Activated gamma-delta T cell treated with anti-CD3 and anti-CD28 coated beads, Interleukin-2, amount 50 U/mL, for 16 hours (primary cell): ENCODE measurements around the gene RGPD3.
"Not testable (repeated sequence)": the region's sequence is repeated elsewhere in the genome, so short reads cannot be mapped to it uniquely, and the experiment has no call there.

Experiments
- DNase-seq: peaks from one replicate; pipeline ENCODE4 v3.0.0-alpha.2; 2020; ENCODE audit warnings: low read depth

The RGPD3 gene

DNA sequence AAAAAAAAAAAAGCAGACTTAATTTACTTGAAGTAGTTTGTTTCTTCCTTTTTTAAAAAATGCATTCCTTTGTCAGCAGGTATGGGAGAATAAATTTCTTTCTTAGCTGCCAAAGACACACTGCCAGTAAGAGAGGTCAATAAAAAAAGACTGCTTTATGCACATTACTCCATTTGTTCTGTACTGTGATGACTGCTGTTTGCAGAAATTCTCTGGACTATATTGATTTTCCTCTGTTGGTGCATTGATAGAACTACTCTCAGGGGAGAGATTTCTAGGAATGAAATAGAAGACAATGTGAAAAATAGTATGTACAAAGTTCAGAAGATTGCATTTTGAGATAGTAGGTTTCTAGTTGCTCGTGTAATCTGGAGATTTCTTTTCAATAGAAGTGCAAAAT is 11.3 kb upstream of the RGPD3 start:
- DNase-seq, result not testable (repeated sequence)

DNA sequence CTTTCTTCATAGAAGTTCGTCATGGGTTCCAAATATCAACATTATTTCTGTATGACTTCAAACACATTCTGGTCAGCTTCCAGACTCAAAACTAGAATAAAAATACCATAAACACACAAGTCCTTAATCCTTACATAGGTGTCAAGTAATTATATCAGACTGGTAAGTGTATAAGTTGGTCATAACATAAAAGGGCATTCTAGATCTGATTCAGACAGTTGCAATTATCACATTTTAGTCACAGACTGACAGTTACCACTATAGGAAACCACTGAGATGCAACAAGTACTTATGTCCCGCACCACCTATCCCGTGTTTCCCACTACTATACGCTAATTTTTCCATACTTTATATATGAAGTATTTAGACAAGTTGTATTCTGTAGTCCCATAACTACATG is 9.4 kb upstream of the RGPD3 start:
- not testable (repeated sequence) for DNase-seq

DNA sequence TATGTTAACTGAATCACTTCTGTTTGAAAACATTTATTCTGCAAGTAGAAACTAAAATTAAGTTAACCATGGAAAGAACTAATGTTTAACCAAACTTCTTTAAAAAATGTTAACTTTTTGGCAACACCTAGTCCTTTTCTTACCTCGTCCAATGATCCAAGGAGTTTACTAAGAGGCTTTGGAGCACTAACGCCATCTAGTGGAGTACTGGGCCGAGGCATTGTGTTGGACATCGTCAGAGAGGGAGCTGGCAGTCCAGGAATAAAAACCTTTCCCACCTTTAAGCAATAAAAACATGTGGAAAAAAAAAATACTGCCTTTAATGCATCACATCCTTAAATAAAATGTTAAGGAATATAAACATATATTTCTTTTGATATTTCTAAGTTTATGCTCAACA is 2.4 kb upstream of the RGPD3 start:
- DNase-seq, result peak; percentile 25

DNA sequence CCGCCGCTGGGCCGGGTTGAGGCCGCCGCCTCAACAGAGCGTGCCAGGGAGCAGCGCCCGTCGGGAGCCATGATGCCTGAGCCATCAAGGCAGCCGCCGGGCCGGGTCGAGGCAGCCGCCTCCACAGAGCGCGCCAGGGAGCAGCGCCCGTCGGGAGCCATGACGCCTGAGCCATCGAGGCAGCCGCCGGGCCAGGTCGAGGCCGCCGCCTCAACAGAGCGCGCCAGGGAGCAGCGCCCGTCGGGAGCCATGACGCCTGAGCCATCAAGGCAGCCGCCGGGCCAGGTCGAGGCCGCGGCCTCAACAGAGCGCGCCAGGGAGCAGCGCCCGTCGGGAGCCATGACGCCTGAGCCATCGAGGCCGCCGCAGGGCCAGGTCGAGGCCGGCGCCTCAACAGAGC is 697 bp downstream of the RGPD3 start:
- not testable (repeated sequence) for DNase-seq

DNA sequence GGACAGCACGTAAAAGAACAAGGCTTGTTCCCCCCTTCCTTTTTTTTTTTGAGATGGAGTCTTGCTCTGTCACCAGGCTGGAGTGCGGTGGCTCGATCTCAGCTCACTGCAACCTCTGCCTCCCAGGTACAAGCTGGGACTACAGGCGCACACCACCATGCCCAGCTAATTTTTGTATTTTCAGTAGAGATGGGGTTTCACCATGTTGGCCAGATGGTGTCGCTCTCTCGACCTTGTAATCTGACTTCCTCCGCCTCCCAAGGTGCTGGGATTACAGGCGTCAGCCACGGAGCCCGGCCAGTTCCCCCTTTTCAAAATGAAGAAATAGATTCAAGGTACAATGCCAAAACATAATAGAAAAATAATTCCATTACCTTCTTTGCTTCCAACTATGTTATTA is 6.3 kb downstream of the RGPD3 start:
- not testable (repeated sequence) for DNase-seq

DNA sequence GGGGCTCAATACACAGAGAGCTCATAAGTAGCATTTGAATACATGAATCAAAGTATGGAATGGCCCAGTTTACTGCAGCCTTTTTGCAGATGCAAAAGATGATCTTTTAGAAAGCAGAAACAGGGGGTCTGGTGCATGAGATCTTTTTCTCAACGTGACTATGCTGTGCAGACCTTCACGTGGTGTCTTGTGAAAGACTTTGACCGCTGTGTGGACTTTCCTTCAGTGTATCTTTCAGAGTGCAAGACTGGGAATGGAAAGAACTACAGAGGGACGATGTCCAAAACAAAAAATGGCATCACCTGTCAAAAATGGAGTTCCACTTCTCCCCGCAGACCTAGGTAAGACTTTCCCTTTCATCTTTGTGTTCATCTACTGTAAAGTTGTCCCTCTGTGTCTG is 77.5 kb downstream of the RGPD3 start:
- not testable (repeated sequence) for DNase-seq

DNA sequence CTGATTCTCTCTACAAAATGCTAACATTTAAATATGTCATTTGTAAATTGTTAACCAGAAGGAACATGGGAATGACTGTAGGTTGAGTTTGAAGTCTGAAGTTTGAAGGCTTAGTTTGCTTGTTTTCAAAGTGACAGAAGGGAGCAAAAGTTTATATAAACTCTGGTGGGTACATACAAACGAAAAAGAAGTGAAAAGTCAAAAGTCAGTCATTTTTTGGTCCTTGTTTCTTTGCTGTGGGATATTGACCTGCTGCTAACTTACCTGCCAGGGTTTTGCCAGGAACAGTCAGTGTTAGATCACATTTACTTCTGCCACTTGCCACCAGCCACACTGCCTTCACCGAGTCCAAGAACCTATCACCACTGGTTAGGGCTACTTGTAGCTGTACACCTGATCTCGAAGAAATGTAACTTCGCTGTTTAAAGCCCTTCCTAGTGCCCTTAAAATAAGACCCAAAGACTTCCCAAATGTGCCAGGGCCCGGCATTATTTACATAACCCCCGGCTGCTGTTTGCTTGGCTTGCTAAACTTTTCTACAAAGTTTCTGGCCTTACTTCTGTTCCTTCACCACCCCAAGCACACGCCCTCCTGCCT is 79.3 kb downstream of the RGPD3 start:
- not testable (repeated sequence) for DNase-seq

DNA sequence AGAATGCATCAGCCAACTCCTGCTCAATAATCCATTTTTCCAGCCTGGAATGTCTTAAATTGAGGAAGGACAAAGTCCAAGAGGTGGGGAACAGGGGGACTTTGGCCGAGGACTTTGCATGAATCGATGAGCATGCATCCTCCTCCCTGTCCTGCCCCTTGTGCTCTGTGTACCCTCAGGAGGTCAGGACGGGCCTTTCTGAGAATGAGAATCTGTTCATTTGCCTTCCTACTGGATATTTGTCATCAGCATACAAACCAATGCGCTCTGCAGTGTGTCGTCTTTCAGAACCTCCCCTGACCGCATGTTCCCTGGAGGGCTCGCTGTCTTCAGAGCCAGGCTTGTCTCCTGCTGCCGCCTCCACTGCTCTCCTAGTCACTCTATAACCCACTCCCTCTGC is 83.7 kb downstream of the RGPD3 start:
- DNase-seq, result not testable (repeated sequence)

DNA sequence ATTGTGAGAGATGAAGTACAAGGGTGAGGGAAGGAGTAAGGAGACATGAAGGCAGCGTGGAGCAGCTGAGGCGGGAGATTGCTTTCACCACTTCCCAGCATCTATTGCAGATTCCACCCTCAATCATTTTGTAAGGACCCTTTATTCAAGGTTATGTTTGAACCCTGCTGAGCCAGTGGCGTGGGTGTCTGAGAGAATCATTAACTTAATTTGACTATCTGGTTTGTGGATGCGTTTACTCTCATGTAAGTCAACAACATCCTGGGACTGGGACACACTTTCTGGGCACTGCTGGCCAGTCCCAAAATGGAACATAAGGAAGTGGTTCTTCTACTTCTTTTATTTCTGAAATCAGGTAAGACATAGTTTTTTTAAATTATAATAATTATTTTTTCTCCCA is 86.3 kb downstream of the RGPD3 start:
- DNase-seq, result not testable (repeated sequence)

DNA sequence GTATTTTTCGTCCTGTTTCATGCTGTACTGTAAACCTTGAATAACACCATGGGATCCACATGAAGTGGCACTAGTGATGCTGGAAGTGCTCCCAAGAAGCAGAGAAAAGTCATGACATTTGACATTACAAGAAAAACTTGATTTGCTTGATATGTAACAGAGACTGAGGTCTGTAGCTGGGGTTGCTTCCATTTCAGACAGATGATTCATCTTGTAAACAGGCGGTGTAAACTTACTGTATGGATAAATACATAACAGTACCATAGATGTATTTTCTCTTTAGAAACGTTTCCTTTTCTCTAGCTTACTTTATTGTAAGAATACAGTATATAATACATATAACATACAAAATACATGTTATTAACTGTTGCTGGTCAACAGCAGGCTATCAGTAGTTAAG is 88.6 kb downstream of the RGPD3 start:
- not testable (repeated sequence) for DNase-seq

DNA sequence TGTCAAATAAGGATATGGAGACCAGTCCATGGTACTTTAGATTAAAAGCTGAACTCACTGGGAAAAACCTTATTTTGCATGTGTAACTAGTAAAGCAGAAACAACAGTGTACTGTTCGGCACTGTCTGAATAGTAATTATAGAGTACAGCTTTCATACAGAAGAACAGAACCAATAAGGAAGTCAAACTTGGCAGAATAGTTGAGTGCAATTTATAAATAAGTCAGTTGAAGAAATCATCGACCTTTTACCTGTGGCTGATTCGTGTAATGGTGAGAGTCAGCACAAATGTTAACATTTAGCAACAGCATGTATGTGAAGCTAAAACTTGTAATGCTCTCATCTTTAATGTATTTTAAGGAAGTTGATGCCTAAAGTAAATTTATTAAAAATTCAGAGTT is 99.0 kb downstream of the RGPD3 start:
- DNase-seq, result not testable (repeated sequence)

DNA sequence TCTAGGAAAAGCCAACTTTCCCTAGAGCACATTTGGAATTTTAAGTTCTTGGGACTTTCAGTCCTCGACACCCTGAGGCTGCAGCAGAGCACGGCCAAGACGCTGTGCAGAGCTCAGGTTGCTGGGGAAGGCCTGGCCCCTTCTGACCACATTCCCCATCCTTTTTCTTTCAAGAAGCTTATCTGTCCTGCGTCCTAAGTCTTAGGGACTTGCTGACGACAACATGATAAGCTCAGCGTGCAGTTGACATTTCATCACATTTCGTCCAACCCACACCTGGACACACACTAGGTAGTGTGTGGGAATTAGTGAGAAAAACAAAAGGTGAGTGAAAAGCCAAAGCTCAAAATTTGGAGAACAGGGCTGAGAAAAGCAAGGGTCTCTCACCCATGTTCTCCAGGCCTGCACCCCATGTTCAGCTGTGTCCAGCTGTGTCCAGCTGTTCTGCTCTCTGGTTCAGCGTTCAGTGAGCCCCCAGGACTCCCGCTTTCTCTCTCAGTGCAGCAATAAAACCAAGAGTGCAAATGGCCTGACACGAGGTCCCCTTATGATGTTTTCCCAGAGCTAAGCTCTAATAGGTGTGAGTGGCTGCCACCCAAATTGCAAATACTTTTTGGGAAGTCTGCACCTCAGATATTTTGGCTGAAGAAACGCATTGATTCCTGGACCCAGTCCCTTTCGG is 101.9 kb downstream of the RGPD3 start:
- no peak for DNase-seq

DNA sequence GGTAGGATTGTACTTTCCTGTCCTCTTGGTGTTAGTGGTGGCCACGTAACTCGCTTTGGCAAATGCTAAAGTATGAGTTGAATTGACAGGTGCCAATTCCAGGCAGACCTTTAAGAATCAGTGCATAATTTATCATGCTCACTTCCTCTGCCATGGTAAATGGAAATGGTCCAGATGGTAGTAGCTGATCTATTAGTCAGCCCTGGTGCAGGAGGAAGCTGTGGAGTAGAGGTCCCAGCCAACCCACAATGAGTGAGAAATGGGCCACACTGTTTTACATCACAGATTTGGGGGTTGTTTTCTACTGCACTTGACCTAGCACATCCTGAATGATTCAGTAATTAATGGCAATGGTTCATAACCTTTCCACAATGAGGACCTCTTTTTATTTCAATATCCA is 104.4 kb downstream of the RGPD3 start:
- no peak for DNase-seq

DNA sequence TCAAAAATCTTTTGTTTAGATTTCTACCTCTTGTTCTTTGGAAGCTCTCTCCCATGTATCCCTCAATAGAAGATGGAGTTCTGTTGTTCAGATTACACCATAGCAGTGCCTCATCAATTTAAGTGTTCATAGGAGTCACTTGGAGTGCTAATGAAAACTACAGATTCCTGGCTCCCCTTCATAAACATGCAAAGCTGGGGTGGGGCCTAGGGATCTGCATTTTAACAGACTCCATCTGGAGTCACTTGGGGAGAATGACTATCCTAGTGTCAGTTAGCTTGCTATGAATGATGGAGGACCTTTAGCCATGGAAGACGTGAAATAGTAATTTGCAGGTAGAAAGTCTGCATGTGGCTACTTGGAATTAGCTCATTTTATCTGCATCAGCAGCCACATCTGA is 105.4 kb downstream of the RGPD3 start:
- no peak for DNase-seq

DNA sequence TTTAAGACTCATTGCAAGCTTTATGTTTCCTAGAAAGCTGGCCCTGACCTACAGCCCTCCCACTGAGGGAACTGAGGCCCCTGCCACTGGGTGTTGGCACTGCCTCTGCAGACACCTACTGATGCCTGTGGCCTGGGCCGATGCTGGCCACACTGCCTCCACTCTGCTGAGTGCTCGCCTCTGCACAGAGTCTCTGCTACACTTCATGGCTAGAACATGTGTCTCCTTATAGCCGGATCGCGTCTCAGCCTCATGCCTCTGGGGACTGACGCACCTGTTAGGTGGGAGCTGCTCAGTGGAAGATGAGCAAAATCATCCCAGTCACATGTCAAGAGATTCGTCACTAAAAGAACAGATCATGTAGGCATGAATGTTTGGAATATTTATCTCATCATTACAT is 108.7 kb downstream of the RGPD3 start:
- DNase-seq, result no peak

DNA sequence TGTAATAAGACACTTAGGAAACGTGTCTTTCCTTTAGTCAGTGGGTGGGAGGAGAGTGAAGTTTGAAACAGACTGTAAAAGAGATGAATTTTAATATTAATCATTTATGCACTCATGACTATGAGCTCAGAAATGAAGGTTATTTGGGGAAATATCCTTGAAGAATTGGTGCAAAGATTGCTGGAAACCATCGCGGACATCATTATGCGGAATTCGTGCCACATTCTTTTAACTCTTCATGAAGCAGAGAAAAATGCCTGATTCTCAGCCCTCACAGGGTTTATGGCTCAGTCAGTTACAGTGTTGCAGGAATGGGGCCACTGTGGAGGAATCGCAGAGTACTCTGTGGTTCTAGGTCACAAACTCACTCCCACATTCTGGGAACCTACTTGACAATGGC is 109.7 kb downstream of the RGPD3 start:
- no peak for DNase-seq

DNA sequence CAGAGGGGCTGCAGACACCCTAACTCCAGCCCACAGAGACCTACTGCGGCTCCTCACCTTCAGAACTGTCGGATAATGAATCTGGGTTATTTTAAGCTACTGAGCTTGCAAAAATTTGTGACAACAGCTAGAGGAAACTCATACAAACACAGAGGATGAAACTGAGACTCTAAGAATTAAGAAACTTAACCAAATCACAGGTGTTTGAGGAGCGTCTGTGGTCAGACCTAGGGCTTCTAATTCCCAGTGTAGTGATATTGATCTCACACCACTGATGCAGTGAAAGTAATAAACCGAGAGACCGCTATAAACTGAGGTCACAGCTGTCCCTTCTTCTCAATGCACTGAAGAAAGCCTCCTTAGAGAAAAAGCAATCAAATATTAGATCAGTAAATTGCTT is 110.1 kb downstream of the RGPD3 start:
- no peak for DNase-seq

DNA sequence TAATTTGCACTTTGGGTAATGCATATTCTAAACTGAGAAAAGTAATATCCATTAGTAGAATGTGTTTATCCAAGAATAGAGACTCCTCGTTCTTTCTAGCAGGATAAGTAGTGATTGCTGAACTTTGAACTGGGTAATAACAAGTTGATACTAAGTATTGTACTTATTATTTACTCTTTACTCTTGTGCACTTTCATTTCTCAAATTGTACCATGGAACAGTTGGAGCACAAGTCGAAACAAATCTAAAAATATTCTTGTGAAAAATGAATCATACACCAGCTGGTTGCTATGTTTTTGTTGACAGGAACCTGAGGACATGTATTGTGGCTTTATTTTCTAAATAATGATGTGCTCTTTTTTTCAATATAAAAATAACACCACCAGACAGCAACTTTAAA is 111.9 kb downstream of the RGPD3 start:
- no peak for DNase-seq

DNA sequence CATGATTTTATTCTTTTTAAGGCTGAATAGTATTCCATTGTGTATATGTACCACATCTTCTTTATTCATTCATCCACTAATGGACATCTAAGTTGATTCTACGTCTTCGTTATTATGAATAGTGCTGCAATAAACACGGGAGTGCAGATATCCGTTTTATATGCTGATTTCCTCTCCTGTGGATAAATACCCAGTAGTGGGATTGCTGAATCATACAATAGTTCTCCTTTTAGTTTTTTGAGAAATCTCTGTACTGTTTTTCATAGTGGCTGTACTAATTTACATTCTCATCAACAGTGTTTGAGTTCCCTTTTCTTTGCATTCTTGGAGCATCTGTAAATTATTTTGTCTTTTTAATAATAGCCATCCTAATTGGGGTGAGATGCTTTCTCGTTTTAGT is 114.5 kb downstream of the RGPD3 start:
- DNase-seq, result no peak

DNA sequence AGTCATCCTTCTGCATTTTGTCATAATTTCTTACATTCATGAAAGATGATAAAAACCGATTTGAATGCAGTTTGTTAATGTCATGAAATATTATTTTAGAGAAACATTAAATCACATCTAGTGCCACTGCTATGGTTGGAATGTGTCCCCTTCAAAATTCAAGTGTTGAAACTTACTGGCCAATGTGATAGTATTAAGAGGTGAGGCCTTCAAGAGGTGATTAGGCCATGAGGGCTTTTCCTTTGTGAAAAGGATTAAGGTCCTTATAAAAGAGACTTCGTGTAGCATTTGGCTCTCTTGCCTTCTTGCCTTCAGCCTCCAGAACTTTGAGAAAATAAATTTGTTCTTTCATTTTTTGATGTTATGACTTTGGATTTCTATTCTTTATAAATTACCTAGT is 117.2 kb downstream of the RGPD3 start:
- DNase-seq, result no peak

DNA sequence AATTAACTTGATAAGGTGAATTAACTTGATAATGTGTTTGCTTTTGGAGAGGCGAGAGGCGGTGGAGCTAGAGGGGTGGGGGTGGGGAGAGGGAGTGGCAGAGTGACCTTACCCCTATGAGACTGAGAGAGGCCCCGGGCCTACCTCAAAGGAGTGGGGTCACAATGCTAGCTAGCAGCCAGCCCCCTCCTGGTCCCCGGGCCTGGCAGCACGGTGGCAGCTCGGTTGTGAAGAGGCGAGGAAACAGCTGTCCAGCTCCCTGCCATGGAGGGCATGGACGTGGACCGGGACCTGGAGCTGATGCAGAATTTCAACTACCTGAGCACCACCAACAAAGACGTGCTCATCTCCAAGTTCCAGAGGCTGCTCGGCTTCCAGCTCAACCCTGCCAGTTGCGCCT is 123.9 kb downstream of the RGPD3 start:
- DNase-seq, result no peak

DNA sequence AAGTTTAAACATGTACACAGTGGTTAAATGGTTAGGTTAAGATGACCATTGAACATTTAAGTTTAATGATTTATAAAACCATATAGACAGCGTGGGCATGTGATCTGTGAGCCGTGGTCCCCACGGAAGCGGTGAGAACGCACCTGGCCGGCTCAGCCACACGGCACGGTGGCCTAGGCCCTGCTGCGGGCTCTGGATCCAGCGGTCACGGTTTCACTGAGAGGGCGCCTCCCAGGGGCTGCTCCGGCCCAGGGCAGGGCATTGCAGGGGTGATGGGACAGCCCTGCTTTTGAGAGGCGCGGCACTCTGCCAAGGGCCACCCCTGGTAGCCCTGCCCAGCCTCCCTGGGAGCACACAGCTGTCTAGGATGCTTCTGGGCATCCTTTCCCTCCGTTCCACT is 124.9 kb downstream of the RGPD3 start:
- DNase-seq, result no peak

DNA sequence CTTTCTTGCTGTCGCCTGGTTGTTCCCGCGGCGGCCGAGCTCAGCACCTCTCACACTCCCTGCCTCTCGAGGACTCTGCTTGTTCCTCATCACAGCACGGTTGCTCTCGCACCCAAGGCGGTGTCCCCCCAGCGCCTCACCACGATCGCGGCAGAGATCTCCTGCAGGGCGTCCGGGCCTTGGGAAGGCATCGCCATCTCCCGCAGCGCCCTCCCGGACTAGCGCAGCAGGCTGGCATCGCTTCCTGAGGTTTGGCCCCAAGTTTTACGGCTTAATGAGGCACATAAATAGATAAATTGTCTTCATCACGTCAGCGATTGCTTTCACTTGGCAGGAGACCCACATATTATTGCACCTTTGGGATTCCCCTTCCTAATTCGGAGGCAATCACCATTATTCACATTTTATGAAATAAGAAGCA is 125.4 kb downstream of the RGPD3 start:
- DNase-seq, result no peak

DNA sequence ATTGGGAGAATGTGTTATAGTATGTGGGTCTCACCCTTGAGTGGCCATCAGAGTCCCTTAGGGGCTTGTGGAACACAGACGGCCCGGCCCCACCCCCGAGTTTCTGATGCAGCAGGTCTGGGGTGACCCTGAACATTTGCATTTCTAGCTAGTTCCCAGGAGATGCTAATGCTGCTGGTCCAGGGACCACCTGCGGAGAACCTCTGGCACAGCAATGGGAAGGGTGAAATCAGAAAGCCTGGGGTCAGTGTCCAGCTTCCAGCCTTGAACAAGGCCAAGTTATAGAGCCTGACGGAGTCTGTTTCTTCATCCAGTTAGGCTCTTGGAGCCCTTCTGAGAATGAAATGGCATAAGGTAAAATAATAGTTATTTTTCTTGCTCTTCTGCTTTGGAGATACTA is 126.5 kb downstream of the RGPD3 start:
- DNase-seq, result no peak
